GM04503 (cell line): ENCODE data around the gene DAZL.
"Not testable (repeated sequence)": the region's sequence is repeated elsewhere in the genome, so short reads cannot be mapped to it uniquely, and the experiment has no call there.

Experiments
- DNase-seq: peaks from one replicate; pipeline ENCODE4 v3.0.0-alpha.2; 2012; ENCODE audit warnings: low read depth

Gene DAZL, protein sequence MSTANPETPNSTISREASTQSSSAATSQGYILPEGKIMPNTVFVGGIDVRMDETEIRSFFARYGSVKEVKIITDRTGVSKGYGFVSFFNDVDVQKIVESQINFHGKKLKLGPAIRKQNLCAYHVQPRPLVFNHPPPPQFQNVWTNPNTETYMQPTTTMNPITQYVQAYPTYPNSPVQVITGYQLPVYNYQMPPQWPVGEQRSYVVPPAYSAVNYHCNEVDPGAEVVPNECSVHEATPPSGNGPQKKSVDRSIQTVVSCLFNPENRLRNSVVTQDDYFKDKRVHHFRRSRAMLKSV

DNA sequence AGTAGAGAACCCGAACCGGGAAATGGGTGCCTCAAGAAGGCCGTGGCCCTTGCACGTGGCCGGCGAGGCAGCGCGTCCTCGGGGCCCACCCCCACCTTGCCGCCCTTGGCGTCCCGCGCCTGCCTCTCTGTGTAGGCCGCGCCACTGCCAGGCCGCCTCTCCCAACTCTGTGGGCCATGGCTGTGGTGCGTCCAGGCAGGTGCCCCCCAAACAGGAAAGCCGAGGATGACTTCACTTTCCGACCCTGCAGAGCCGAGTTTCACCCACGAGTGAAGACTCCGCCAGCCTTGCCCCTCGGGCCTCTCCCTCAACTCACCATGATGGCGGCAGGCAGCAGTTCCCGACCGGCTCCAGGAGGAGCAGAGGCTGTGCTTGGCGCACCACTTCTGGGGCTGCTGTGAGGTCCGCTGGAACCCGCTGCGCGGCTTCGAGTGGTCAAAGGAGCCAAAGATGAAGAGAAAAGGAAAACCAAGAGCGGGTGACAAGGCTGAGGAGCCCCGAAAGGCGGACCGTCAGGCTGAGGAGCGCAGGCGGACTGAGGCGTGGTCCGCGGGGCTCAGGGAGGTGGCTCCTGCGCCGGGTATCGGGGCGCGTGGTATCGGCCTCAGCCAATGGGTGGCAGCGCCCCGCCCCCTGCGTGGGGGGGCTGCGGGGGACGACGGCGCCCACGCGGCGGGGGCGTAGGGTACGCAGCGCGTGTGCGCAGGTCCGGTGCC, at the start of gene DAZL:
Gene DAZL, minus strand, starts transcription at position 537 of the 716 bp plus-strand sequence. Its CDS starts 218 bp downstream, at position 319.
- DNase-seq, result no peak

DNA sequence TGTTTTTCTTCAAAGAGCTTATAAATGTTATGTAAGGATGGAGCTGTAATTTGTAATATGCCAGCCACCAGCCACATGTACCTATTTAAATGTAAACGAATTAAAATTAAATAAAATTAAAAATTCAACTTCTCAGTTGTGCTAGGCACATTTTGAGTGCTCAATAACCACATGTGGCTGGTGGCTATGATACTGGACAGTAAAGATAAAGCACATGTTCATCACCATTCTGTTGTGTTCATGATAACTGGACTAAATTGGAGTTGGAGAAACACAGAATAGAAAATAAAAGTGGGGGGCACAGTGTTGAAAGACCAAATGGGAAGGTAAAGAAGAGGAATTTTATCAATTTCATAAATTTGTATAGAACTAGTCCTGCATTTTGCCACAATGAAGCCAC, 49.8 kb upstream of the DAZL start:
- DNase-seq, result no peak

DNA sequence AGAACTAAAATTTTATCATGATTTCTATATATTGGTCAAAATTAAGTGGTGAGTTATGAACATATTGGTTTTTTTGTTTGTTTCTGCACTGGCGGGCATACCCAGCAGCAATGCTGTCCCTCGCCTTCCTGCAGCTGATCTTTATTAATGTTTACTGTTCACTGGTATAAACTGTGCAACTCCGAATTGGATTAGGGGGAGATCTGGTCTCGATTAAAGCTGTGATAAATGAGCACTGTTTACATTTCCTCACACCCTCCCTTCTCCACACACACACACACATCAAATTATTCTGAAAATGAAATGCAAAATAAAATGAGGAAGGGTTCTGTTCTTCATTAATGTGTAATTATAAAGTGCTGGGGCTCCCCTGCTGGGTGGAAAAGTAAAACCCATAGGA, 48.5 kb upstream of the DAZL start:
- DNase-seq, result no peak

DNA sequence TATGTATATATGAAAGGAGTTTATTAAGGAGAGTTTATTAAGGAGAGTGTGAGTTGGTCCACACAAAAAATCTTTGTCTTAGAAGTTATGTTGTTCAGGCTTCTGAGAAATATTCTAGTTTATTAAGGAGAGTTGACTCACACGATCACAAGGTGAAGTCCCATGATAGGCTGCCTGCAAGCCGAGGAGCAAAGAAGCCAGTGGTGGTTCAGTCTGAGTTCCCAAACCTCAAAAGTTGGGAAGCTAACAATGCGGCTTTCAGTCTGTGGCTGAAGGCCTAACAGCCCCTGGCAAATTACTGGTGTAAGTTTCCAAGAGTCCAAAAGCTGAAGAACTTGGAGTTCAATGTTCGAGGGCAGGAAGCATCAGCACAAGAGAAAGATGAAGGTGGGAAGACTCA, 42.4 kb upstream of the DAZL start:
- DNase-seq, result no peak

DNA sequence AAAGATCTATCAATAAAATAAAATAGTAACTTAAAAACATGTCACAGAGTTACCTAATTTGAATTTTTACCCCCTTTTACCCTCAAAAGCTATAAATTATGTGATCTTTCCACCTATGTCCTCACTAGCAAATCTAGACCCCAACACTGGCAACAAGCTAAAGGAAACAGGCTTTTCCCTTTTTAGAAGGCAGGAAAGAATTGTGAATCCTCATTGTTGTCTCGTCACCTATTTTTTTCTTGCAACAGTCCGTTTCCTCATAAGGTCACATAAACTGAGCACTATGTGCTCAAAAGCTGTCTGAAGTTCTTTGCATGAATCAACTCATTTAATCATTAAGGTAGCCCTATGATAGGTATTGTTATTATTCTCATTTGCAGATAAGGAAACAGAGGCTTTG, 34.6 kb upstream of the DAZL start:
- no peak for DNase-seq

DNA sequence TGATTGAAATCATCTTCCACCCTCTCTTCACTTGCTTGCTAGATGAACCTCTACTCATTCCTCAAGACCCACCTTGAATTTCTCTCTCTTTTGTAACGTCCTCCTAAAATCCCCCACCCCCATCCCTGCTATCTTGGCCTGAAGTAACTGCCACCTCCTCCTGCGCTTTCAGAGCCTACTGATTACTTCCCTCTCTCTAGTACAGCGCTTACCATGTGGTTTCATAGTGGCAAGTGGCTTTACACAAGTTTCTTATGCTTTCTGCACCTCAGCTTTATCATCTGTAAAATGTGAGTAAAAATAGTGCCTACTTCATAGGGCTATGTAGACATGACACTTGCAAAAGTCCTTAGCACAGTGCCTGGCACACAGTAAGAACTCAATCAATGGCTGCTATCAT, 28.7 kb upstream of the DAZL start:
- no peak for DNase-seq

DNA sequence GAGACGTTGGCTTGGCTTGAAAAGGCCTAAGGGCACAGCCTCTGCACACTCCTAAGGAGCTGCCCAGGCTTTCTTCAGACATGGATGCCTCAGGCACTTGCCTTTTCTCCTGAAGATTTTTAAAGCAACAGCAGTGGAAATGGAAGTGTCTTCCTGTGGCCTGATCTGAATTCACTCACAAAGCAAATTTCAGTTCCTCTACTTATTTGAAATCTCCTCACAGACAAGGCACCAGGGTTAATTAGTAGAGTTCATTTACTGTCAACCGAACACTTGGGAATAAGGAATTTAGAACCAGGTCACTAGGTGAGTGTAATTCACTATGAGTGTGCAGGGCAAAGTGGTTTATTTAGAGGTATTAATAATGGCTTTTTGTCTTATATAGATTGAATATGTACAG, 27.2 kb upstream of the DAZL start:
- DNase-seq, result no peak

DNA sequence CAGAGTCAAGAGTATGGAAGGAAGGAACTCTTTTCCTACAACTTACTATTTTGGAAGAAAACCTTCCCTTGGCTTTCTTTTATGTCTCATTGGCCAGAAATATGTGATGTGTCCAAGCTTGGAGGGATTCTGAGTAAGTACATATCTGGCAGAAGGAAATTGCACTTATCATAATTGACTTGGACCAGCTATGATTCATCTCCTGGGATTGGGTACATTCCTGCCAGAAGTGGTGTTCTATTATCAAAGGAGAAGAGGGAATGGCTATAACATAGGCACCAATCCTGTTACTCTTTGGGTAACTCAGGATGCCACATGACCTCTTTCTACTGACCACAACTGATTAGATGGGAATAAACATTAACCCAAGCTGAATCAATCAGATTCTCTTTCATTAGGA, 13.5 kb upstream of the DAZL start:
- peak; percentile 20 for DNase-seq

DNA sequence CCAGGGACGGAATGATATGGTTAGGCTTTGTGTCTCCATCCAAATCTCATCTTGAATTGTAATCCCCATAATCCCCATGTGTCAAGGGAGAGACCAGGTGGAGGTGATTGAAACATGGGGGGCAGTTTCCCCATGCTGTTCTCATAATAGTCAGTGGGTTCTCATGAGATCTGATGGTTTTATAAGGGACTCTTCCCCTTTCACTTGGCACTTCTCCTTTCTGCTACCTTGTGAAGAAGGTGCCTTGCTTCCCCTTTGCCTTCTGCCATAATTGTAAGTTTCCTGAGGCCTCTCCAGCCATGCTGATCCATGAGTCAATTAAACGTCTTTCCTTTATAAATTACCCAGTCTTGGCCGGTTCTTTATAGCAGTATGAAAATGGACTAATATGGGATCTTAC, 11.9 kb upstream of the DAZL start:
- not testable (repeated sequence) for DNase-seq

DNA sequence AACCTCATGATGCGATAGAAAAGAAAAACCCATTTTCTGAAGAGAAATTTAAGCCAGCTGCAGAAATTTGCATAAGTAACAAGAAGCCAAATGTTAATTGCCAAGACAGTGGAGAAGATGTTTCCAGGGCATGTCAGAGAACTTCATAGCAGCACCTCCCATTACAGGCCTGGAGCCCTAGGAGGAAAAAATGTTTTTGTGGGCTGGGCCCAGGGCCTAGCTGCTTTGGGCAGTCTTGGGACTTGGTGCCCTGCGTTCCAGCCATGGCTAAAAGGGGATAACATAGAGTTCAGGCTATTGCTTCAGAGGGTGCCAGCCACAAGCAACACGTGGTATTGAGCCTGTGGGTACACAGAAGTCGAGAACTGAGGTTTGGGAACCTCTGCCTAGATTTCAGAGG, 10.9 kb upstream of the DAZL start:
- DNase-seq, result no peak

DNA sequence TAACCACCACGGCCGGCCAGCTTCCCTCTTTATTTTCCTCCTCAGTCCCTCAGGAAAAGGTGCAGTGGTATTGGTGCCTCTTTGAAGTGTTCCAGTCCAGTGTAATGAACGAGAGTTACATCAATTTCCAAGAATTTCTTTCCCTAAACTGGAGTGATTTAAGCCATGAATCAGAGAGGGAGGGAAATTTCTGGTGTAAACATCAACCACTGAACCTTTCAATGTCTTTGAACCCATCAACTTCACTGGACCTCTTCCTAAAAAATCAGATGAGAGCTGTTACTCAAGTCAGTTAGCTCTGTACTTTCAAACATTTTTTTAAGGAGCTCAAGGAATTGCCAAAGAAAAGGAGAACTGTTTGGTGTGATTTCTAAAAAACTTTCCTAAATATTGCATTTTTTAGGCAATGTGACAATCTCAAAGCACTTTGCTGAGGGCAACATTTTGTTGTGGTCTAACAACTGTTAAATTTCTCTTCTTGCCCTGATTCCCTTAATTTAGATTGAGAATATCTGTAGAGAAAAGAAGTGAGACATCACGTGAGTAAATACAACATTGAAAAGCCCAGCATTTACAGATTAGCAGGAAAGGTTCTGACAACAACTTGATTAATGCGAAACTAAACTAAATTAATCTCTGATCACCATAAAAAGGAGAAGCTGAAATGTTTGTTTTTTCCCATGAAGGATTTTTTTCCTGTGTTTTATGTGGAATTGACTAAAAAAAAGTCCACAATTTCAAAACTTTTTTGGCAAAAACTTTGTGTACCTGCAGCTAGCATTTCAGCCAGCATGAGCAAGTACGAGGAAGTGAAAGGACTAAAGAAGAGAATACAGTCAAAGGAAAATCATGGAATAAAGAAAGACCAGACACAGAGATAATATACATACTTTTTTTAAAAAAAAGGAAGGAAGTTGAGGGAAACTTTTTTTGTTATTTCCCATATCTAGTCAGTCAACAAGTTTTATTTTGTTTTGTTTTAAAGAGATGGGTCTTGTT, 9.1 kb upstream of the DAZL start:
- DNase-seq, result no peak

DNA sequence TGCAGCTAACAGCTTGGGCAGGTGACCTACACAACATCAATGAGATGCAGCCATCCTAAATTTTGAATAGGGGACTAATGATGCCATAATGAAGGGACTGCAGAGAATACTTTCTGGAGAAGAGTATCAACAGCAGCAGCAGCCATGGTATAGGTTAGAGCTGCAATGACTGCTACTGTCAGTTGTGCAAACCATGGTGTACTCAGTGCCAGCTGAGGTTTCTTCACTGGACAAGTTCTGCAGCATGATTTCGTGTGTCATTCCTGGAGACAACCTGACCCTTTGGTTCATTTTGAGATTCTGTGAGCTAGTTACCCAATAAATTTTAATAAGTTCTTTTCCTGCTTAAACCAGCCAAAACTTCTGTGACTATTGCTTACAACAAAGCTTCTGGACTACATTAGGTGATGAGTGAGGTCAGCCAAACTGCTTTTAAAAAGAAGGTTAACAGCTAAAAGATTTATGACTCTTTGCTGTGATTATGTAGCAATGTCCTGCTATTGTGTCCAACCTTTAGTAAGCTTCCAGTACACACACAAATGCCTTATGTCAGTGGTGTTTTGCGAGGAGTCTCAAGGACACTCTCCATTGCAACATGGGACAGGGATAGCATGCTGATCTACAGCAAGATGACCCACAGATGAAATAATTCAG, 4.8 kb upstream of the DAZL start:
- DNase-seq, result no peak

DNA sequence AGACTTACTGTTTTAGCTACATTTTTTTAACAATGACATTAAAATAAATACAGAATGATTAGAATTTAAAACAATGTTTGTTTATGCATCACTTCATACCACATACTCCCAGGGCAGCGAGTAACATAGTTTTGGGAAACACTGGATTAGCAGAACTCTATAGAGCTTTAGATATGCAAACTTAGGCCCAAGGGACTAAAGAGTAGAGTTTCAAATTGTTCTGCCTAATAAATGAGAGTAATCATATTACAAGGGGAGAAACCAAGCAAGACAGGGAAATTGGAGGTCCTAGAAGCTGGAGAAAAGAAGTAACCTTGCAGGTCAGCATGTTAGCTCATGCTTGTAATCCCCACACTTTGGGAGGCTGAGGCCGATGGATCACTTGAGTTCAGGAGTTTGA, 3.6 kb upstream of the DAZL start:
- no peak for DNase-seq

DNA sequence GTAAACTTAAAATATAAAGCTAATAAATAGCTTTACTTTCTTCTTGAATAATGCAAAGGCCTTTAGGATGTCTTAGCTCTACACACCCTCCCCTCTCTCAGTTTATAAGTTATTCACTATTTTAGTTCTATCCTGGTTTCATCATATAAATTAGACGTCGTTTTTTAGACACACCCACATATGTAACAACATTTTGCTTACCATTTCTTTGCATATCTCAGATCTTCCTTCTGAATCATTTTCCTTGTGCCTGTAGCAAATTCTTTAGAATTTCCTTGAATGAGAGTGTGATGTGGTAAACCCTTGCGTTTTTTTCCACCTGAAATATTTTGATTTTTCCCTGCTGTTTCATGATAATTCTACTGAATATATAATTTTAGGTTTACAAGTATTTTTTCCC, 2.5 kb upstream of the DAZL start:
- no peak for DNase-seq

DNA sequence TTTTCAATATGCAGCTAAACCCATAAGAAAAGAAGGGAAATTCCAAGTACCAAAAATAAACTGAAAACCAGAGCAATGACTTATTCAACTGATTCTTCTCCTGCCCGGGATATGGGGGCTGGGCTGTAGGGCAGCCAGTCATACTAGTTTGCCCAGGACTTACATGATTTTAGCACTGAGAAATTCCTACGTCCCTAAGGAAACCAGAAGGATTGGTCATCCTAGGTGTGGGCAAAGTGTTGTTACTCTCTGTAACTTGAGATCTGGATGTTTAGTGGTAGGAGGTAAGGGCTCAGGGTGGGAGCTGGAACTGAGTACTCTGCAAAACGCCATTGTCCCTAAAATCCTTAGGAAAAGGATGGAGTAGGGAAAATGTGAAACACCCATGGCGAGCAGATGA, 1.2 kb upstream of the DAZL start:
- no peak for DNase-seq

DNA sequence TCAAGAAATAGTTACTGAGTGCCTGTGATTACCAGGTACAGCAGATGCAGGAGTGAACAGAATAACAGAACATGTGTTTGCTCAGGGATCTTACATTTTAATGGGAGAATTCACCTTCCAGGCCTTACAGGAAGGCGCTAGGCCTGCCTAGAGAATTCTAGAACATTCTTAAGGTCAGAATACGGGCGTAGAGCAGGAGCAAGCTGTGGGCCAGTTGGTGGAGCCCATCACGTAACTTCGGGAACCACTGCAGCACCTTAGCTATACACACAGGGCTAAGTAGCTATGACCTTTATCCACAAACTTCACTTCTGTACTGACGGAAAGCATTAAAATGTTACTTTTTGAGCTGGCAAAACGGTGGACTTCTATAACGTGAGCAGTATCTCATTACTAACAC, 743 bp upstream of the DAZL start:
- DNase-seq, result no peak

DNA sequence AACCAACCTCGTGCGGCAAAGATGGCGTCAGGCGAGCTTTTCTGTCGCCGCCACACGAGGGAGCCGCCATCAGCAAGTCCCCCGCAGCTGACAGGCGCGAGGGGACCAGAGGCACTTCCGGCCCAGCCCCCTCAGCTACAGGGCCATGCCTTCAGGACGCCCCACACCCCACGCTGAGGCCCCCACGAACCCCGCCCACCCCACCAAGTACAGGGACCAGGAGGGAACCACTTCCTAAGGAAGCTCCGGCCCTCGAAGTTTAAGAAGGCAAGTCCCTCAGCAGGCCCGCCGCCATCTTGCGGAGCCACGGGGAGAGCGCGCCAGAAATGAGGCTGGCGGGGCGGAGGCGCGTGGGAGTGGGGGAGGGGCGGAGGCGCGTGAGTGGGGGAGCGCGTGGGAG, 790 bp downstream of the DAZL start:
- DNase-seq, result no peak

DNA sequence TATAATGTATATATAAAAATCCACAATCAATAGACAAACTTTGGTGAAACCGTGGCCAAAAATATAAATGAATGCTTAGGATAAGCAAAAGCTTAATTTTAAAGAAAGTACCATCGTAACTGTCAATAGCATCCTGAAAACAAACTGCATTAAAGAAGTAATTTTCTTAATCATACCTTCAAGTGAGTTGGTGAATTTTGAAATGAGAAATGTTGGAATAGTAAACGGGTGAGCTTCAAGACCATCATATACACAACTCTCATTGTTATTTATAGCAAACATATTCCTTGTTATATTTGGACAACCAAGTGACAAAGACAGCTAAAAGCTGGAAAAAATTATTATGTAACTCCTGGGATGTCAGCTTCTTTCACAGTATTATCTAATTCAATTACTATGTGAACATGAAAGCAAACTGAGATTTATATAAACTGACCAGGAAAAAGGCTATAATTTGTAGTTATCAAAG, 3.7 kb downstream of the DAZL start:
- no peak for DNase-seq

DNA sequence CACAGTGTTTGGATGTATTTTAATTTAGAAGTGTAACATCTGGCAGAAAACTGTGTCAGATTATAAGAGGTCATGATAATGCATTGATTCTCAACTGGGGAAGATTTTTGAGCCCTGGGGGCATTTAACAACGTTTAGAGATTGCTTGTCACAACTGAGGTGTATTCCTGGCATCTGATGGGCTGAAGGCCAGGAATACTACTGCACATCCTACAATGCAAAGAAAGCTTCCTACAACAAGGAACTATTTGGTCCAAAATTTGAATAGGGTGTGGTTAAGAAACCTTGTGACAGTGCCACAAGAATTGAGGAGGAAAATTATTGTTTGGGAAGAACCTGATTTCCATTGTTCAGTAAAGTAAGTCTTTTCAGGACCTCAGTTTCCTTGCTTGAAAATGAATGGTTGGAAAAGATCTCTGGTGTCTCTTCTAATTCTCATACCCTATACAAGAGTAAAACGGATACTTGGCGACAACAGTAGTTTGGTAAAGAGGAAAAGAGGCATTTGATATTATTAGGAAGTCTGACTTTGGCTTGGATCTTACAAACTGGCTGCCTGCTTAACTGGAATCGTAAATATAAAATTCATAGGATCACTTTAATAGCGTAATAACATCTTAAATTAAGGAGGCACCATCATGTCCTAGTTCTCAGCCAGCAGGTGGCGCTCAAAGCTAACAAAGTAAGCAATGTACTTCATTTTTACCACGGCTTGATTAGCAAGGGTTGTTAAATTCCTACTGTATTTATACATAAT, 4.3 kb downstream of the DAZL start:
- DNase-seq, result no peak

DNA sequence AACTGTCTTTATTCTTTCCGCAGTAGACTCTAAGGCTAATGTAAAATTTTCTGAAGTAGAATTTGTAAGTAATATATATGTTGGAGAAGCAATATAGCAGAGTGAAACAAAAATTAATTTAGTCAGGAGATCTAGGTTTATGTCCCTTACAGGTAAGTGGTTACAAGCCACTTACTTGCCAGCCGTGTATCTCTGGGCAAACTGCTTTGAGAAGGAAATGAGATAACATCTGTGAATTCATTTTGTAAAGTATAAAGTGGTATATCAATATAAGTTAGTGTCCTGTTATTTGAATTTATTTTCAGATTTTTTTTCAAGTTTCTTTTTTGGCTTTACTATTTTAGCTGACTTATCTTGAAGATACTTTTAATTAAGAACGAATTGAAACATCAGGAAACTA, 5.5 kb downstream of the DAZL start:
- no peak for DNase-seq

DNA sequence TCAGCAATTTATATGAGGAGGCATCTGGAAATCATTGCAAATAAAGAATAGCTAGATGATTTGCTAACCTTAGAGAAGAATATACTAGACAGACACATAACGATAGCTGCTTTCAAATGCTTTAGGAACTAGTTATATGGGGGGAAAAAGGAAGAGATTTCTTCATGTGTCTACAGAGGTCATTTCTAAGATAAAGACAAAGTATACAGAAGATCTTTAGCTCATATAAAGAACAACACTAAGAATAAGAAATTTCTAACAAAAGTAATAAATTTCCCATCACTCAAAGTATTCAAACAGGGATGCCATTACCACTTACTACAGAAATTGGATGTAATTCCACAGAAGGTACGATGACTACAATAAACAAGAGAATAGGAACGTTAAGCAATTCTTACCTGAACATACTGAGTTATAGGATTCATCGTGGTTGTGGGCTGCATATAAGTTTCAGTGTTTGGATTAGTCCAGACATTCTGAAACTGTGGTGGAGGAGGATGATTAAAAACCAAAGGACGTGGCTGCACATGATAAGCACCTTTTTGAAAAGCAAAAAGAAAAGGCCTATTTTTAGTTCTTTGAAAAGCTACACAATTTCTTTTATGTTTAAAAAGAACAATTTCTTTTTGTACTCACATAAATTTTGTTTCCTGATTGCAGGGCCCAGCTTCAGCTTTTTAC, 8.7 kb downstream of the DAZL start:
- no peak for DNase-seq
